Gastrocnemius medialis (tissue), 4 donors: ENCODE data around the gene DTNB.

Experiments used
- CTCF ChIP-seq, 5 experiments: fragments of 450-650 bp in 3 of 5; fragments of 200-600 bp in 2 of 5; sonication (generic) in 2 of 5; IDR thresholded peaks in 4 of 5; conservative IDR thresholded peaks in 1 of 5; 1 replicate in 4 of 5; 2 replicates in 1 of 5; pipeline ENCODE4 v1.5.1; 2016 to 2019; ENCODE audit warnings: antibody characterized with exemption in 5 of 5, mild to moderate bottlenecking in 3 of 5, moderate library complexity in 3 of 5
- POLR2A ChIP-seq, 2 donors: fragments of 450-650 bp; IDR thresholded peaks; one replicate each; pipeline ENCODE4 v1.6.1; 2017; ENCODE audit warnings: antibody characterized with exemption in 2 of 2, mild to moderate bottlenecking in 2 of 2, moderate library complexity in 2 of 2

DNA sequence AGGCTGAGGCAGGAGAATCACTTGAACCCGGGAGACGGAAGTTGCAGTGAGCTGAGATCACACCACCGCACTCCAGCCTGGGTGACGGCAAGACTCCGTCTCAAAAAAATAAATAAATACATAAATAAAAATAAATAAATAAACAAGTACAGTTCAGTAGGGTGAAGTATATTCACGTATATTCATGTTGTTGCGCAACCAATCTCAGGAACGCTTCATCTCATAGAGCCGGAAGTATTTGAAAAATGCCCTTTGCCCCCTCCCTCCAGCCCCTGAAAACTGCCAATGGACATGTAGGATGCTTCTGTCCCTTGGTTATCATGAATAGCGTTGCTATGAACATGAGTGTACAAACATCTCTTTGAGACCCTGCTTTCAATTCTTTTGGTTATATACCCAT is 132.0 kb downstream of the DTNB start:
- TF ChIP-seq POLR2A (IDR thresholded peaks at IDR 0.05) (no peak), CTCF (IDR thresholded peaks at IDR 0.05 in 4 of 5, conservative IDR thresholded peaks at IDR 0.05 in 1 of 5) (no peak)
